Measurements from ENCODE around the gene COL16A1.
A peak's percentile ranks its signal among the peaks of the same experiment; 100 is the strongest.

The COL16A1 gene

GRCh38 chr1:31703431-31704270 lies at the start of gene COL16A1:
COL16A1 (minus strand) TSS chr1:31704017; CDS start chr1:31702193, 1,824 bp downstream.
- no peak for DNase-seq

- no peak for DNase-seq
Measured at GRCh38 chr1:31752952-31753475, 49.2 kb upstream of the COL16A1 start.

GRCh38 chr1:31752258-31752657 lies 48.4 kb upstream of the COL16A1 start:
- DNase-seq, result no peak

- DNase-seq, result no peak
Measured at GRCh38 chr1:31751822-31752241, 48.0 kb upstream of the COL16A1 start.

GRCh38 chr1:31750858-31751510 lies 47.2 kb upstream of the COL16A1 start:
- DNase-seq, result no peak

- DNase-seq, result no peak
Measured at GRCh38 chr1:31749785-31750735, 46.2 kb upstream of the COL16A1 start.

- no peak for DNase-seq
Measured at GRCh38 chr1:31748365-31748764, 44.5 kb upstream of the COL16A1 start.

- no peak for DNase-seq
Measured at GRCh38 chr1:31747304-31747703, 43.5 kb upstream of the COL16A1 start.

GRCh38 chr1:31746687-31747086 lies 42.9 kb upstream of the COL16A1 start:
- DNase-seq, result no peak

GRCh38 chr1:31745946-31746670 lies 42.3 kb upstream of the COL16A1 start:
- no peak for DNase-seq

- peak; percentile 68 for DNase-seq
Measured at GRCh38 chr1:31745096-31745945, 41.5 kb upstream of the COL16A1 start.

GRCh38 chr1:31744165-31744888 lies 40.5 kb upstream of the COL16A1 start:
- DNase-seq, result no peak

GRCh38 chr1:31742462-31743212 lies 38.8 kb upstream of the COL16A1 start:
- DNase-seq, result no peak

- peak; percentile 13 for DNase-seq
Measured at GRCh38 chr1:31739346-31739745, 35.5 kb upstream of the COL16A1 start.

- no peak for DNase-seq
Measured at GRCh38 chr1:31736675-31737074, 32.9 kb upstream of the COL16A1 start.

- DNase-seq, result no peak
Measured at GRCh38 chr1:31735571-31735970, 31.8 kb upstream of the COL16A1 start.

- DNase-seq, result no peak
Measured at GRCh38 chr1:31734582-31735107, 30.8 kb upstream of the COL16A1 start.

- DNase-seq, result no peak
Measured at GRCh38 chr1:31733389-31734219, 29.8 kb upstream of the COL16A1 start.
